HepG2 (cell line): ENCODE data around the gene PHYH. TPM values are rescaled to one million over a fixed set of nuclear protein-coding genes. Genes with fewer than 3 reads are reported as not detected.

Experiments used
- ATAC-seq: fragments of 200-7000 bp; cut with Tn5 transposase; 3 replicates; pipeline ENCODE4 v1.9.1; 2020; ENCODE audit warnings: mild to moderate bottlenecking, moderate library complexity
- BruUV-seq: library from RNA; stranded (reverse); fragments of 400-500 nt; replicated peaks from 2 replicates; lab custom pipeline; 2021; lab: Mats Ljungman, UMichigan
- CTCF ChIA-PET: fragments of 300-600 bp; formaldehyde crosslinking; extraction: SDS; loops from one replicate; lab custom pipeline; 2021; ENCODE audit warnings: low total read pairs, inconsistent platforms, low intra/inter-chr PET ratio; lab: Yijun Ruan, JAX
- POLR2A ChIA-PET: fragments of 350-600 bp; sonication (Branson Sonifier 250); formaldehyde crosslinking; loops from one replicate; lab custom pipeline; 2020; ENCODE audit warnings: antibody characterized with exemption, inconsistent platforms; lab: Yijun Ruan, JAX
- DNase-seq: peaks from one replicate; pipeline ENCODE4 v3.0.0-alpha.2; 2015; ENCODE audit warnings: low spot score
- FAIRE-seq: peaks from 3 replicates; lab custom pipeline; 2011; peaks lifted over from hg19 to GRCh38; lab: Jason Lieb, UNC
- H2AFZ ChIP-seq: one replicate; pipeline ENCODE4 v1.6.1; 2011; ENCODE audit warnings: low read length, inconsistent platforms
- H3K27ac ChIP-seq: fragments of 300-600 bp; 3 replicates; pipeline ENCODE4 v1.8.0; 2011; ENCODE audit warnings: mixed run types, mild to moderate bottlenecking, mixed read lengths, low read length, inconsistent platforms; ENCODE audit not compliant: insufficient read depth; ENCODE audit errors: extremely low read length
- H3K27me3 ChIP-seq, 2 experiments: fragments of 200-600 bp in 1 of 2; 2 replicates in 1 of 2; 3 replicates in 1 of 2; pipeline versions ENCODE4 v1.6.0 to v1.8.0; 2011; ENCODE audit warnings: low read length in 2 of 2, mild to moderate bottlenecking in 2 of 2, moderate library complexity in 2 of 2, inconsistent platforms in 1 of 2; ENCODE audit not compliant: insufficient read depth in 2 of 2, control insufficient read depth in 1 of 2
- H3K36me3 ChIP-seq, 2 experiments: fragments of 200-600 bp in 1 of 2; replicated peaks in 1 of 2; 2 replicates in 1 of 2; 3 replicates in 1 of 2; pipeline versions ENCODE4 v1.5.1 to v1.8.0; 2011; ENCODE audit warnings: low read length in 2 of 2, inconsistent platforms in 1 of 2; ENCODE audit not compliant: insufficient read depth in 2 of 2, control insufficient read depth in 1 of 2
- H3K4me1 ChIP-seq: 2 replicates; pipeline ENCODE4 v1.5.1; 2012; ENCODE audit warnings: low read length, inconsistent platforms; ENCODE audit not compliant: insufficient read depth
- H3K4me2 ChIP-seq: 2 replicates; pipeline ENCODE4 v1.6.0; 2011; ENCODE audit warnings: low read depth, low read length, inconsistent platforms
- H3K4me3 ChIP-seq, 3 experiments: fragments of 200-600 bp in 1 of 3; sonication (generic), shearing (Covaris generic) in 1 of 3; replicated peaks in 1 of 3; 2 replicates each; pipeline ENCODE4 v1.5.1; 2011 to 2016; ENCODE audit warnings: low read length in 3 of 3, inconsistent platforms in 2 of 3, low read depth in 2 of 3, mild to moderate bottlenecking in 2 of 3, control low read depth in 1 of 3, mixed read lengths in 1 of 3; ENCODE audit not compliant: insufficient read depth in 1 of 3
- H3K79me2 ChIP-seq: one replicate; pipeline ENCODE4 v1.6.1; 2011; ENCODE audit warnings: low read length, inconsistent platforms; ENCODE audit not compliant: insufficient read depth
- H3K9ac ChIP-seq: 2 replicates; pipeline ENCODE4 v1.6.0; 2011; ENCODE audit warnings: mild to moderate bottlenecking, low read depth, low read length, inconsistent platforms; ENCODE audit not compliant: insufficient read depth
- H3K9me3 ChIP-seq: 2 replicates; pipeline ENCODE4 v1.5.1; 2012; ENCODE audit warnings: mild to moderate bottlenecking, low read length
- H4K20me1 ChIP-seq: 2 replicates; pipeline ENCODE4 v1.6.0; 2011; ENCODE audit warnings: inconsistent platforms, mild to moderate bottlenecking, low read length, moderate library complexity; ENCODE audit not compliant: insufficient read depth
- ARID4A ChIP-seq: sonication (generic); formaldehyde crosslinking; IDR thresholded peaks from 2 replicates; pipeline ENCODE4 v1.5.0; 2020; ENCODE audit warnings: mild to moderate bottlenecking, missing genetic modification reagents, borderline replicate concordance
- ASH2L ChIP-seq: fragments of 300-600, 200-600 bp; sonication (generic); IDR thresholded peaks from 2 replicates; pipeline ENCODE4 v1.7.0; 2017; ENCODE audit warnings: low read depth, mild to moderate bottlenecking, moderate library complexity, mixed read lengths, low read length; ENCODE audit not compliant: insufficient read length
- DDIT3 ChIP-seq: sonication (generic); formaldehyde crosslinking; IDR thresholded peaks from 2 replicates; pipeline ENCODE4 v1.4.0; 2020; ENCODE audit warnings: mild to moderate bottlenecking, missing genetic modification reagents
- ELK4 ChIP-seq: sonication (generic); formaldehyde crosslinking; IDR thresholded peaks from 2 replicates; pipeline ENCODE4 v1.9.0; 2021; ENCODE audit warnings: missing genetic modification reagents, borderline replicate concordance
- GTF2F1 ChIP-seq: fragments of 150-350 bp; IDR thresholded peaks from 2 replicates; pipeline ENCODE4 v1.6.1; 2014; ENCODE audit warnings: low read length
- KAT7 ChIP-seq: IDR thresholded peaks from 2 replicates; pipeline ENCODE4 v1.6.1; 2018; ENCODE audit warnings: borderline replicate concordance, missing compliant biosample characterization
- MXD3 ChIP-seq: IDR thresholded peaks from 2 replicates; pipeline ENCODE4 v1.6.1; 2016; ENCODE audit warnings: mild to moderate bottlenecking, missing biosample characterization, missing genetic modification reagents
- NFYB ChIP-seq: sonication (generic); formaldehyde crosslinking; IDR thresholded peaks from 2 replicates; pipeline ENCODE4 v1.4.0; 2020; ENCODE audit warnings: missing genetic modification reagents
- RBFOX2 ChIP-seq: fragments of 200-400 bp; formaldehyde crosslinking; IDR thresholded peaks from 2 replicates; pipeline ENCODE4 v1.6.1; 2017; ENCODE audit warnings: low read depth, mild to moderate bottlenecking, low read length
- SMYD3 ChIP-seq: sonication (generic); formaldehyde crosslinking; IDR thresholded peaks from 2 replicates; pipeline ENCODE4 v1.8.1; 2023; ENCODE audit warnings: mild to moderate bottlenecking, missing genetic modification reagents
- TRAFD1 ChIP-seq: sonication (generic); formaldehyde crosslinking; IDR thresholded peaks from 2 replicates; pipeline ENCODE4 v1.5.1; 2020; ENCODE audit warnings: missing genetic modification reagents, mild to moderate bottlenecking, borderline replicate concordance
- ZFX ChIP-seq: sonication (generic); formaldehyde crosslinking; IDR thresholded peaks from 2 replicates; pipeline ENCODE4 v1.4.0; 2020; ENCODE audit warnings: mild to moderate bottlenecking, low read depth, missing genetic modification reagents, moderate library complexity
- ZNF143 ChIP-seq: sonication (generic); formaldehyde crosslinking; IDR thresholded peaks from 2 replicates; pipeline ENCODE4 v1.4.0; 2020; ENCODE audit warnings: missing genetic modification reagents
- ZNF382 ChIP-seq: sonication (generic); formaldehyde crosslinking; IDR thresholded peaks from 2 replicates; pipeline ENCODE4 v1.5.0; 2020; ENCODE audit warnings: missing genetic modification reagents, mild to moderate bottlenecking, borderline replicate concordance
- ZNF441 ChIP-seq: sonication (generic); formaldehyde crosslinking; IDR thresholded peaks from 2 replicates; pipeline ENCODE4 v1.7.0; 2021; ENCODE audit warnings: missing genetic modification reagents, borderline replicate concordance
- ZNF616 ChIP-seq: sonication (generic); formaldehyde crosslinking; IDR thresholded peaks from 2 replicates; pipeline ENCODE4 v1.5.0; 2020; ENCODE audit warnings: low read depth, mild to moderate bottlenecking, missing genetic modification reagents
- ZNF768 ChIP-seq: sonication (generic); formaldehyde crosslinking; IDR thresholded peaks from 2 replicates; pipeline ENCODE4 v1.4.0; 2020; ENCODE audit warnings: missing genetic modification reagents
- WGBS: methylation state at CpG from one replicate; pipeline ENCODE4 v1.1.6; 2017; ENCODE audit warnings: low lambda C conversion rate; 5-methylcytosine and 5-hydroxymethylcytosine counted together
- in situ Hi-C: cut with HindIII; loops from 2 replicates; pipeline ENCODE4 v1.10.0; 2017; ENCODE audit warnings: low pct_unique_long_range_greater_than_20kb; ENCODE audit not compliant: extremely low pct_ligation_motif_present
- intact Hi-C: fragments of 100-400 bp; cut with micrococcal nuclease; formaldehyde crosslinking; loops from one replicate; pipeline ENCODE4 v1.10.0; 2022; ENCODE audit not compliant: unreplicated experiment
- polyA plus RNA-seq, 8 experiments: library from polyadenylated mRNA; depleted of rRNA in 3 of 8; stranded (reverse) in 7 of 8; unstranded in 1 of 8; fragments of >200 nt; fragmentation: Illumina TruSeq in 4 of 8; extraction: Trizol in 4 of 8; gene quantifications; 2 replicates each; pipeline versions ENCODE4 v1.2.1 to v1.2.3, GENCODE V29; 2011 to 2016; ENCODE audit warnings: low read depth in 4 of 8, missing spikeins in 1 of 8, mixed read lengths in 1 of 8; ENCODE audit not compliant: insufficient read depth in 1 of 8
- total RNA-seq, 5 experiments: library from RNA; depleted of rRNA; stranded (reverse); fragments of >200 nt; fragmentation: Illumina TruSeq; extraction: Trizol; gene quantifications; 2 replicates each; pipeline ENCODE4 v1.2.3, GENCODE V29; 2016; ENCODE audit warnings: low read depth in 1 of 5

PHYH gene
- total and polyA plus RNA-seq, 2 of the 13 experiments (the other 11 are each of a cell fraction or from before 2014, with no cell fraction given), result 27.2 to 34.5 TPM

- peaks cover 39% of the 10 kb centered on the region for H3K4me1 ChIP-seq
- H3K4me2 ChIP-seq, result peak overlapping the region; percentile 80
- in situ Hi-C loops (no loop called here), intact Hi-C loops (loop anchor here (5.0 kb wide), 1 partner anchor 45 kb away; the partner anchor contains the start of gene PHYH)
- peaks cover 41% of the 10 kb centered on the region for H3K79me2 ChIP-seq
- DNase-seq (no peak), ATAC-seq (peak; percentile 25), FAIRE-seq (no peak)
- H3K36me3 ChIP-seq, result peaks cover 0 to 12% of the 10 kb centered on the region in 2 experiments; a peak in 1 of 5 replicates
- H4K20me1 ChIP-seq, result no peaks in the 10 kb centered on the region
- H3K27ac ChIP-seq, result peak overlapping the region; percentile 76
- peak overlapping the region; percentile 90 for H3K9ac ChIP-seq
- POLR2A ChIA-PET, result no interaction called here
- H2AFZ ChIP-seq, result no peak overlapping the region
- H3K9me3 ChIP-seq, result no peaks in the 10 kb centered on the region
- WGBS, result 2% methylated on average over 30 of the region's 47 CpGs
- BruUV-seq, result no TSS peak
- H3K27me3 ChIP-seq, result no peaks in the 10 kb centered on the region
- CTCF ChIA-PET, result no interaction called here
- peak overlapping the region; percentile 79 to 96 (median 86) for H3K4me3 ChIP-seq
- TF ChIP-seq SMYD3 (CRISPR knock-in tag), result no peak
- no peak for TF ChIP-seq ZNF616 (CRISPR knock-in tag)
- no peak for TF ChIP-seq ZNF441
- 0 out of 2 replicates have a peak, but pooled peaks have one; percentile 62 for TF ChIP-seq KAT7
- 0 out of 2 replicates have a peak, but pooled peaks have one; percentile 28 for TF ChIP-seq MXD3 (CRISPR knock-in tag)
- TF ChIP-seq RBFOX2, result peak; percentile 20; the same call in 1 of the 2 replicates
- no peak; the same call in 1 of the 2 replicates for TF ChIP-seq ARID4A (CRISPR knock-in tag)
- TF ChIP-seq ZNF382, result no peak
- no peak for TF ChIP-seq TRAFD1 (CRISPR knock-in tag)
- TF ChIP-seq ASH2L, result peak; percentile 72
- peak; percentile 46 for TF ChIP-seq ZFX (CRISPR knock-in tag)
- TF ChIP-seq DDIT3 (CRISPR knock-in tag), result no peak
- no peak for TF ChIP-seq ZNF143 (CRISPR knock-in tag)
- TF ChIP-seq GTF2F1, result no peak
- no peak for TF ChIP-seq ELK4
- TF ChIP-seq NFYB, result no peak
- peak; percentile 47; the same call in 1 of the 2 replicates for TF ChIP-seq ZNF768 (CRISPR knock-in tag)
These were observed 47.2 kb upstream of the PHYH start for GRCh38 chr10:13347043-13347499.
